Islet precursor cell (in vitro differentiated cells): Measurements from ENCODE around the gene ZFHX3.

Source experiments
- DNase-seq: peaks from one replicate; pipeline ENCODE4 v3.0.0-alpha.2; 2018

The ZFHX3 gene

GRCh38 chr16:72946063-72946462, 101.9 kb downstream of the ZFHX3 start:
- no peak for DNase-seq

DNA sequence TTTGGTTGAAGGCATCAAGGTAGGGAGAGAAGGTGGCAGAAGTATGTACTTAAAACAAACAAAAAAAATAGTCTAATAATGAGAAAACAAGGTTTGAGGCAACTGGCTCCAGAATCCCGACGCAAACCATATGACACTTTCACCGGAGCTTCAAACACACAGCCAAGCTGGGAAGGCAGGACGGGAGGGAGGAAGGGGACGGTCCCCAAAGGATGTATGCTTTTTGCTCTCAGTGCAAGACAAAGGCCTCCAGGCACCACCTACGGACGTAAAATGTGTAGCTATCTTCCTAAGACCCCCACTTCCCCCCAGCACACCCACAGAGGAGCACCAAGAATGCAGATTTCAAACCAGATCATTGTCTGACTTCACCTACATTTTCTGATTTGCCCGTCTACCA, 102.3 kb downstream of the ZFHX3 start:
- DNase-seq, result no peak

GRCh38 chr16:72944757-72945485, 103.0 kb downstream of the ZFHX3 start:
- DNase-seq, result no peak

- no peak for DNase-seq
Observed at GRCh38 chr16:72942021-72942420, 105.9 kb downstream of the ZFHX3 start.

DNA sequence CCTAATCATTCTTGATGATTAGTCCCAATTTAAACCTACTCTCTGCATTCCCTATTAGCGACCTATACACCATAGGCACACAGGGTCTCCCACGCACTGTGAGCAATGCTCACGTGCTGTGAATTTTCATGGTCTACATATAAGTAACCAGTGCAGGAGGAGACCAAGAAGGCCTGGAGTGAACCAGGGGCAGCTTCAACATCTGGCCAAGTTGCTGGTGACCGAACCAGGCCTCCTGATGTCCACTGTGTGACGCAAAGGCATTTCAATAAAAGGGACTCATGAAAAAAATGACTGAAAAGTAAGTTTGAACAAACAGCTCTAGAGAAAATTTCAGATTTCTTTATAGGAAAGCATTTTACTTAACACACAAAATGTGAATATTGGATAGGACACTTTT, 107.0 kb downstream of the ZFHX3 start:
- peak; percentile 26 for DNase-seq

- no peak for DNase-seq
Observed at GRCh38 chr16:72939247-72939646, 108.7 kb downstream of the ZFHX3 start.

- DNase-seq, result peak; percentile 73
Observed at GRCh38 chr16:72938795-72939164, 109.1 kb downstream of the ZFHX3 start.

DNA sequence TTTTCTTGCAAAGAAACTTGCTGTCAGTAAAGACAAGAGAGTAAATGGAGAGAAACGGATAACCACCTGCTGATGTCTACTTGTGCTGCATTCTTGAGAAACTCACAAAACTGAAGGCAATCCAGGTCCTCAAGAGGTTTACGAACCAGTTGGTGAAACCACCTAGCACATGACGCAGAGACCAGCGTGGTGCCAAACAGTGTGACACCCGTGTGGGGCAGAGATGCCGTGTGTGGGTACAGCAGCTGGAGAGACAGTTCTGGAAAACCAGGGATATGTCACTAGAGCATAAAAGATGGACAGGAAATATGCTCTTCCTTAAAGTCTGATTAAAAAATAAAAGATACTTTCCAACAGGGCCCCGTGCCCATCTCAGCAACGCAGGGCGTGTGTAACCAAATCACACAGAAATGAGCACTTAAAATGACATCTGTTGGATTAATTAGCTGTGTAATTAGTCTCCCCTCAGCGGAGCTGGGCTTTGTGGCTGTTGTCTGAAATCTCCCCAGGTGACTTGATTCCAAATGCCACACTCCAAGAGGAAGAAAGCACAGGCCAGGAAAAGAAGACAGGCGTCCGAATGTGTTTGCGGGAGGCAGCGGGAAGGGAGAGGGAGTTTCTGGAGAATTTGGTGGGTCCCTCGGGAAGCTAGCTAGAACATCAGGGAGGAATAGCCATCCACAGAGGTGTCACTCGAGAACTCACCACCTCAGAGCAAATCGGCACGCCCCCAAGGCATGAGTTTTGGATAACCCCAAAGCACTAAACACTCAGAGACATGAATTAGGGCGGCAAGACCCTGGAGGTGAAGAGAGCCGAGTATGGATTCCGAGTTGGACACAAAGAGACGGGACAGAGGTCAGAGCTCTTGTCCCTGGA, 109.8 kb downstream of the ZFHX3 start:
- no peak for DNase-seq

DNA sequence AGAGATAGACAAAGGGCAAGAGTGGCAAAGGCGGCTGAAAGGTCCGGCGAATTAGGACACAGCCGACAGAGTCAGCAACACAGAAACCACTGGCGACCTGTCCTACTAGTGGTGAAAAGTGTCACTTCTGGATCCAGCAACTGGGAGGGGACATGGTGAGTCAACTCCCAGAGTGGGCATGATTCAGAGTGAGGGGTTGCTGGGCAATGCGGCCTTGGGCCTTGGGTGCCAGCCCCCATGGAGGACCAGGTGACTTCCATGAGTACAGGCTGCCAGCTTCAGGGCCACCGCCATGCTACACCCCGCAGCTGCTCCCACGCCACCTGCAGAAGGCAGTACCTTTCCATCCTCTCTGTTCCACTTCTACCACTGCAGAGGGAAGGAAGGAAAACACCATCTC, 110.6 kb downstream of the ZFHX3 start:
- no peak for DNase-seq

- no peak for DNase-seq
Observed at GRCh38 chr16:72936408-72936807, 111.5 kb downstream of the ZFHX3 start.

- DNase-seq, result no peak
Observed at GRCh38 chr16:72935896-72936295, 112.0 kb downstream of the ZFHX3 start.

- no peak for DNase-seq
Observed at GRCh38 chr16:72934636-72935403, 113.1 kb downstream of the ZFHX3 start.

- DNase-seq, result no peak
Observed at GRCh38 chr16:72932677-72933335, 115.1 kb downstream of the ZFHX3 start.

DNA sequence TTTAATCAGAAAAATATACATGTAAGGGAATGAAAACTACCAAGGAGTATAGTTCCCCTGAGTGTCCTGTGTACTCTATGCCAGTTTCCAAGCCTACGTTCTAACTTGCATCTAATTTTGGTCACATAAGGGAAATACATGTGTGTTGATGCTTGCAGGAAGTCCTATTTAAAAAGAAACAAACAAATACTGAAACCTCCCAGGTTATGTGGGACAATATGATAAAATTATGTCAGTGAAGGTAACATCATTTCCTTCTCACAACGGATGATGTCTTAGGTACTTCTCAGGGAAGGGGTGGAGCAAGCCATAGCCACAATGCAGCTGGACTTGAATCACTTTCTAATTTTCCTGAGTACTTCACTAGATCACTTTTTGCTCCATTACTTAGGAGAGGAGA, 115.9 kb downstream of the ZFHX3 start:
- no peak for DNase-seq

DNA sequence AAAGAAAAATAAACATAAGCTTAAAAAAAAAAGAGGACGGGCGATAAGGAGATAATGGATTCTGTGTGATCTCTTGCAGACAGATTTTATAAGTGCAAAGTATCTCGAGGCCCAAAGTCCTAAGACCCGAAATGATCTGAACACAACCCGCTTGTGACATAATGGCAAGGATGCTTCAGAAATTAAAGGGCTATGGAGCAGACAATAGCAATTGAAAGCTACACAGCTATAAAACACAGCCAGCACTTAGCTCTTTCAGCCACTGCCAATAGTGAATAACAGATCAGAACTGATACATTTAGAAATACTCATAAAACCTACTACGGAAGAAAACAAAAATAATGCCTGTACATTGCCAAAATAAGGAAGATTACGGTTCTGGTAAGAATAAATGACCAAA, 117.5 kb downstream of the ZFHX3 start:
- no peak for DNase-seq

DNA sequence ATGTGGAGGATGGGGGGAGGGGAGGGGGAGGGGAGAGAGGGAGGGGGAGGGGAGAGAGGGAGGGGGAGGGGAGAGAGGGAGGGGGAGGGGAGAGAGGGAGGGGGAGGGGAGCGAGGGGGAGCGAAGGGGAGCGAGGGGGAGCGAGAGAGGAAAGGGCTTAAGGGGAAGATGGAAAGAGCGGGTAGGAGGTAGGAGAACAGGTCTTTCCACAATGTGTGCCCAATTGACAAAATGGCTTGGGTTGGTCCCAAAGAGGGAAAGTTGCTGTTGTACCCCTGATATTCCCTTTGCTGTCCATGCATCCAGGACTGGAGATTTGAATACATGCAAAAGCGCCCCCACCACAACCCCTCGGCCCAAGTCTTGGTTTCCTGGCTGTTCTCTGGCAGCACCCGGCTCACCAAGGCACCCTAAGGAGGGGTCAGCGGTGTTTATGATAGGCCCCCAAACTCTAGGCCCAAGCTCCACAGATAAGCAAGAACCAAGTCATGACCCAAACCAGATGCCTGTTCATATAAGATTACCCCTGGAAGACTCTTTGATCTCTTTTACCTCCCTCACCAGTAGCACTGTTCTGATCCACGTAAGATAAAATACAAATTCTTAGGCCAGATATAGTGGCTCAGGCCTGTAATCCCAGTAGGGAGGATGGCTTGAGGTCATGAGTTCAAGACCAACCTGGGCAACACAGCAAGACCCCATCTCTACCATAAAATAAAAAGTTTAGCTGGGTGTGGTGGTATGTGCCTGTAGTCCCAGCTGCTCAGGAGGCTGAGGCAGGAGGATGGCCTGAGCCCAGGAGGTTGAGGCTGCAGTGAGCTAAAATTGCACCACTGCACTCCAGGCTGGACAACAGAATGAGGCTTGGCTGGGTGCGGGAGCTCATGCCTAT, 119.6 kb downstream of the ZFHX3 start:
- no peak for DNase-seq

DNA sequence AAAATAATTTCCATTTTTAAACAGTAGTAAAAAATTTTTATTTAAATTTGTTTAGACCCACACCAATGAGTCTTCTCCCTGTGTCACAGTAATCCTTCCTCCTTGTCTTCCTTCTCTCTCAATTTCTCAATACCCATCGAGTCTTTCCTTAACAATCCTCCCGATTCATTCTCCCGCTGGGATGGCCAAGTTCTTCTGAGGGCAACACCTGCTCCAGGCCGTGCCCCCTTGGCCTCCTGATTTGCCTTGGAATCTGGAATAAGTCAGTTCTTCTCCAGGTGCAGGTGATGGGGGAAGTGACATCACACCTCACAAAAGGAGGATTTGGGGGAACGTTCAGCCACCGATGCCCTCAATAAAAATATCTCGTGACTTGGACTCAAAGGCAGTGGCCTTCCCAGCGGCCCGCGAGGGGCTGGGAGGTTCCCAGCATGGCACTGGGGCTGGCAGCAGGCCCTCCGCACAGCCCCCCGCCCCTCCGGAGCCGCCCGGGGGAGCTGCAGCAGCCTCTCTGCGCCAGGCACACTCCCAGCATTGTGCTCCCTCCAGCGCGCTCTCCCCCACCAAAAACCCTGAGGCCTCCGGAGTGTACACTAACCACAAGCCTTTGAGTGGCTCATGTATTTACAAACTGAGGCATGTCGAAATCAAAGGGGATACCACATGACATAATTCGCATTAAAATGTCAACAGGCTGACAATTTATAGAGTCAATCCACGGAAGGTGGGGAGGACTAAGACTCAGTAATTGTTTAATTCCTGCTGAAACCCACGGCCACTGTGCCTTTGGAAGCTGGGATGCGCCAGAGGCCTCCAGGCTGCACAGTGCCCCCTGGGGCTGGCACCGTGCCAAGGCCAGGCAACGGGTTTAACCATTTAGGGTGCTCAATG, 120.5 kb downstream of the ZFHX3 start:
- DNase-seq, result no peak

DNA sequence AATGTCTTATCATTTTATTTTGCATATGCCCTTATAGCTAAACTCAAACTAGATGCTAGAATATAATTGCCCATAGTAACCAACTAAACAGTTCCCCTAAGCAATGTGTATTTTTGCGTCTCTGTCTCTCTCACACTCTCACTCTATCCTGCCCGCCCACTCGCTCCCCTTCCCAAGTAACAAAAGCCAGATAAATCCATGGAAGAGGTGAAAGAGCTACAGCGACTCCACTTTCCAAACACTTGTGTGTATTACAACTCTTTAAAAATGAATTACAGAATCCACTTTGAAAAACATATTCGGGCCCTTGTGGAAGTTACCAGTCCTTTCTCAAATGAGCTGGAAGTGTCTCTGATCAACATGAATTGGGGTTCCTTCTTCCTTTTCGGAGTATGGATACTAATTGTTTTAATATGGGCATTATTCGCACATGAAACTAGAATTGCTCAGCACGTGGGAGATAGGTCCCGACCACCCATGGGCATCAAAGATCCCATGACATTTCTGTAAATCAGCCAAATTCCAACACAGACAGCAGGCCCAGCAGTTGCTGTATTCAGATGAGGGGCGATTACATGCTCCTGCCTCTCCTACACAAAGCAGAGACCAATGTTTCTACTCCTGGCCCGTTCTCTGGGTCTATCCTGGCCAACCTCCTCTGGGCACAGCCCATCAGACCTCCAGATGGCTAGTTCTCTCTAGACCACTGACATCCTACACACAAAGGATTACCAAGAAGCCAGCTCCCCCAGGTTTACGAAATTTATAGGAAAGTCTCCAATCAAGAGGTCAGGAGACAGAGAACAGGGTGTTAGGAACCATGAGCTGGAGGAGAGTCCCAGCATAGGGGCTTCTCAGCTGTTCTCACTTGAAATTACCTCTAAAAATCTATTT, 121.5 kb downstream of the ZFHX3 start:
- DNase-seq, result no peak

DNA sequence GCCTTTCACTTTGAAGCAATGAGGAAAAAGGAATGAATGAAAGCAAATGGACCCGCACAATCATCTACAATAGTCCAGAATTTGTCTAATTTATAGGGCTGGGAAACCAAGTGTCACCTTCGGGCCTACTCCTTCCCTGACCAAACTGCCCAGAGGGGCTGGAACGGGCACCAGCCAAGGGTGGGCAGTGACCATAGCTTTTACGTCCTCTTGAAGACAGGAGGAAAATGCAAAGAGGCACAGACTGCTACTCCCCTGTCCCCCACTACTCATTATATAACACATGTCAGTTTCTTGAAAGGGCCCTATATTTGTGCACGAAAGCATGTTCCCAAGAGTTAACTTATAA, 122.3 kb downstream of the ZFHX3 start:
- no peak for DNase-seq
